NCI-H82 (cell line): Measurements from ENCODE around the gene PIGR.

Experiments used
- DNase-seq: peaks from one replicate; lab custom pipeline; 2025; lab: John Stamatoyannopoulos, UW

PIGR gene

GRCh38 chr1:206946261-206946660 is at the start of gene PIGR:
TSS of gene PIGR (minus strand) at chr1:206946466. CDS start at chr1:206940531, 5,935 bp downstream.
- DNase-seq = no peak

- DNase-seq = no peak
These were observed 46.5 kb upstream of the PIGR start for GRCh38 chr1:206992790-206993189.

- no peak for DNase-seq
These were observed 41.6 kb upstream of the PIGR start for GRCh38 chr1:206987873-206988272.

- no peak for DNase-seq
These were observed 40.6 kb upstream of the PIGR start for GRCh38 chr1:206986885-206987284.

GRCh38 chr1:206986402-206986801 is 40.1 kb upstream of the PIGR start:
- DNase-seq = no peak

- DNase-seq = no peak
These were observed 39.0 kb upstream of the PIGR start for GRCh38 chr1:206985162-206985749.

GRCh38 chr1:206982216-206982615 is 36.0 kb upstream of the PIGR start:
- peak; percentile 67 for DNase-seq

GRCh38 chr1:206979379-206980043 is 33.2 kb upstream of the PIGR start:
- DNase-seq = peak; percentile 59

- DNase-seq = no peak
These were observed 32.0 kb upstream of the PIGR start for GRCh38 chr1:206978259-206978658.

GRCh38 chr1:206975306-206975705 is 29.0 kb upstream of the PIGR start:
- no peak for DNase-seq

- DNase-seq = no peak
These were observed 27.9 kb upstream of the PIGR start for GRCh38 chr1:206974140-206974539.

- DNase-seq = no peak
These were observed 26.5 kb upstream of the PIGR start for GRCh38 chr1:206972728-206973127.

- no peak for DNase-seq
These were observed 24.9 kb upstream of the PIGR start for GRCh38 chr1:206971029-206971655.

GRCh38 chr1:206970446-206970845 is 24.2 kb upstream of the PIGR start, which contains the start of gene FCAMR:
TSS of gene FCAMR (minus strand) at chr1:206970460. CDS start at chr1:206970125, 335 bp downstream.
- DNase-seq = no peak

GRCh38 chr1:206969090-206969489 is 22.8 kb upstream of the PIGR start:
- no peak for DNase-seq

GRCh38 chr1:206967096-206967849 is 21.0 kb upstream of the PIGR start:
- no peak for DNase-seq

- no peak for DNase-seq
These were observed 19.5 kb upstream of the PIGR start for GRCh38 chr1:206965781-206966180.

GRCh38 chr1:206963740-206964139 is 17.5 kb upstream of the PIGR start:
- no peak for DNase-seq

- DNase-seq = no peak
These were observed 16.9 kb upstream of the PIGR start for GRCh38 chr1:206963119-206963712.

GRCh38 chr1:206962272-206962671 is 16.0 kb upstream of the PIGR start:
- no peak for DNase-seq

- no peak for DNase-seq
These were observed 15.4 kb upstream of the PIGR start for GRCh38 chr1:206961668-206962067.

GRCh38 chr1:206960676-206961386 is 14.6 kb upstream of the PIGR start:
- DNase-seq = no peak
